Loucy (cell line): ENCODE measurements around the gene USP53.

Source experiments
- EZH2phosphoT487 ChIP-seq: fragments of 200-600 bp; IDR thresholded peaks from 2 replicates; pipeline ENCODE4 v1.6.1; 2018; ENCODE audit warnings: antibody characterized with exemption, mild to moderate bottlenecking, moderate library complexity, borderline replicate concordance
- TF ChIP-seq, protein P1 (sequence below): fragments of 200-600 bp; sonication (generic); conservative IDR thresholded peaks from 2 replicates; pipeline ENCODE4 v1.5.1; 2014; ENCODE audit warnings: mild to moderate bottlenecking, antibody characterized with exemption, low read length

DNA sequence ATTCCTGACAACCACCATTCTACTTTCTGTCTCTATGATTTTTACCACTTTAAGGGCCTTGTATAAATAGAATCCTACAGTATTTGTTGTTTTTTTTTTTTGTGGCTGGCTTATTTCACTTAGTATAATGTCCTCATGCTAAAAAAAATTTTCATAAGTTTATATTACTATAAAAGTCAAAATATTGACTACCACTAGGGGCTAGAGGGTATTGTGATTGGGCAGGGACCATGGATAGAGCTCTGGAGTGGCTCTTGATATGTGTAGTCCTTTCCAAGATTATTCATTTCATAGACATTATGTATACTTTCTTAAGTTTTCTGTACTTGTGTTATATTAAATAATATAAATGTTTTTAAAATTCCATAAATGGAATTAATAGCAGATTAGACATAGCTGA is 42.3 kb upstream of the USP53 start:
- TF ChIP-seq, protein P1, sequence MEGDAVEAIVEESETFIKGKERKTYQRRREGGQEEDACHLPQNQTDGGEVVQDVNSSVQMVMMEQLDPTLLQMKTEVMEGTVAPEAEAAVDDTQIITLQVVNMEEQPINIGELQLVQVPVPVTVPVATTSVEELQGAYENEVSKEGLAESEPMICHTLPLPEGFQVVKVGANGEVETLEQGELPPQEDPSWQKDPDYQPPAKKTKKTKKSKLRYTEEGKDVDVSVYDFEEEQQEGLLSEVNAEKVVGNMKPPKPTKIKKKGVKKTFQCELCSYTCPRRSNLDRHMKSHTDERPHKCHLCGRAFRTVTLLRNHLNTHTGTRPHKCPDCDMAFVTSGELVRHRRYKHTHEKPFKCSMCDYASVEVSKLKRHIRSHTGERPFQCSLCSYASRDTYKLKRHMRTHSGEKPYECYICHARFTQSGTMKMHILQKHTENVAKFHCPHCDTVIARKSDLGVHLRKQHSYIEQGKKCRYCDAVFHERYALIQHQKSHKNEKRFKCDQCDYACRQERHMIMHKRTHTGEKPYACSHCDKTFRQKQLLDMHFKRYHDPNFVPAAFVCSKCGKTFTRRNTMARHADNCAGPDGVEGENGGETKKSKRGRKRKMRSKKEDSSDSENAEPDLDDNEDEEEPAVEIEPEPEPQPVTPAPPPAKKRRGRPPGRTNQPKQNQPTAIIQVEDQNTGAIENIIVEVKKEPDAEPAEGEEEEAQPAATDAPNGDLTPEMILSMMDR, result 0 out of 2 replicates have a peak, but pooled peaks have one; percentile 19
- TF ChIP-seq EZH2phosphoT487, result no peak
